CD4-positive, alpha-beta T cell treated with Interferon alpha-2 for 1 hour (primary cell): Measurements from ENCODE around the gene ELOB.
A peak's percentile ranks its signal among the peaks of the same experiment; 100 is the strongest.

Experiments
- DNase-seq, 2 donors: peaks; one replicate each; pipeline ENCODE4 v3.0.0-alpha.2; 2020 to 2022

ELOB gene

DNA sequence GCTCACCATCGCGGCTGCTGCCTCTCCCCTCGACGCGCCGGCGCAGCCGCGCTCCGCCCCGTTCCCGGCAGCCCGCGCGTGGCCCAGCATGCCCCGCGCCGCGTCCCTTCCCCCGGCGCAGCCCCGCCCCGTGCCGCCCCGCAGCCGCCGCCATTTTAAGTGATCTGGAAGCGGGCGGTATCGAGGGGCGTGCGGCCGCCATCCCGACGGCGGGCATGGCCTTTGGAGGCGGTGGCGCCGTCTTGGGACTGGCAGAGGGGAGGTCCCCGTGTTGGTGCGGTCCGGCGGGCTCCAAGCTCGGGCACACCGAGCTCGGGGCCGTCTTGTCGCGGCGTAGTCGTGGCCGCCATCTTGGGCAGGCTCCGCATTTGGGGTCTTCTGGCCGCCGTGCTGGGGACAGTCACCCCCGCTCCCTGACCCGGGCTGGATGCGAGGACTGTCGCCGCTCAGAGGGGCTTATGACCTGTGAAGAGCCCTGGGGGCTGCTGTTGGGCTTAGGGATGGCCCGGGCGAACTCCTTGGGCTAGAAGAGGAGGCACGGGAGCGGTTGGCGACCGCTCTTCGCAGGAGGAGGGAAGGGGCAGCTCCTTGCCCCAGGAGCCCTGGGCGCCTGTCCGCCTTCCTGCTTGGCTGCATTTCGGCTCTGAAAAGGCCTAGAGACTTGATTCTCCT, at the start of gene ELOB:
Gene ELOB, minus strand, starts transcription at position 50 of the 672 bp plus-strand sequence. Its CDS starts 41 bp downstream, at position 9.
- DNase-seq, result peak; percentile 87 to 92

DNA sequence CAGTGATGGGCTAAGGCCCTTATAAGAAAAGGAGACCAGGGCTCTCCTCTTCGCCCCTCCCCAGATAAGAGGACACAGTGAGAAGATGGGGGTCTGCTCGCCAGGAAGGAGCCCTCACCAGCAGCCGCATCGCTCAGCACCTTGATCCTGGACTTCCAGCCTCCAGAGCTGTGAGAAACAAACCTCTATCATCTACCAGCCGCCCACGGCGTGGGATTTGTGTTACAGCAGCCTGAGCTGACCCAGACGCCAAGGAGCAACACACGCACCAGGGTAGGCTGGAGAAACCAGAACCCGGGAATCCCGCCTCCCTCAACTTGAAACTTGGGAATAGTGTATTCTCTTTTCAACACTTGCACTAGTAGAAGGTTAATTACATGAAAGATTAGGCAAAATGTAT, 48.8 kb upstream of the ELOB start:
- DNase-seq, result no peak

DNA sequence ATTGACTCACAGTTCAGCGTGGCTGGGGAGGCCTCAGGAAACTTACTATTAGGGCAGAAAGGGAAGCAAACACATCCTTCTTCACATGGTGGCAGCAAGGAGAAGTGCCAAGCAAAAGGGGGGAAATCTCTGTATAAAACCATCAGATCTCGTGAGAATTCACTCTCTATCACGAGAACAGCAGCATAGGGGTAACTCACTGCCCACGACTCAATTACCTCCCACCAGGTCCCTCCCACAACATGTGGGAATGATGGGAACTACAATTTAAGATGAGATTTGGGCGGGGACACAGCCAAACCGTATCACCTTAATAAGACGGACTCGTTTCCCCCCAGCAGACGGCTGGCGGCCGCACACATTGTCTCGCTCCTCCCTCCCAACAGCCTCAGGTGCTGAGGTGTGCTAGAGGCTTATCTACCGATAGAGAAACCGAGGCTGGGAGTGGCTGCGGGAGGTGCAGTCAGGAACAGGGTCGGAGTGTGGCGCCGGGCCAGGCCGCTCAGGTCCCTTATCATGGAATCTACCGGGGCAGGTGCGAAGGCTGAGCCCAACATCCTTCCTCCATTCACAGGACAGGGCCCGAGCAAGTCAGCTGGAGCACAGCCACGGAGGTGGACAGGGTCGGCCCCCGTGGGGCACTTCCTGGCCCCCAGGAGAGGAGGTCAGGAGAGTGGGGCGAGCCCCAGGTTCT, 48.1 kb upstream of the ELOB start:
- no peak for DNase-seq

DNA sequence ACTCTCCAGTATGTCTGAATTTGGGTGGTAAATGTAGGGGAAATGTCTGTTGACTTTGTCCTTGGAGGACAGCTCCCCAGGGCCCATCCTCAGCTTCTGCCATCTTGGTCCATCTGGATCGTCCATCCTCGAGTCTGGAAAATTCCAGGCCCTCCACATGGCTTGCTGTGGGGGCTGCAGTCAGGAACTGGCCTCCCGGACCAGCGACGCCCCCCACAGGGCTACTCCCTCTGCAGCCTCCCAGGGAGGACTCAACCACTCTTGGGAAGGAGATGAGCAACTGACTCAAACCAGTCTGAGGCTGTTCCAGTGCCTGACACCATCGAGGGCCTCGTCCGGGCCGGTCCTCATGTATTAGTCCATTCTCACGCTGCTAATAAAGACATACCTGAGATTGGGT, 47.5 kb upstream of the ELOB start:
- DNase-seq, result no peak

DNA sequence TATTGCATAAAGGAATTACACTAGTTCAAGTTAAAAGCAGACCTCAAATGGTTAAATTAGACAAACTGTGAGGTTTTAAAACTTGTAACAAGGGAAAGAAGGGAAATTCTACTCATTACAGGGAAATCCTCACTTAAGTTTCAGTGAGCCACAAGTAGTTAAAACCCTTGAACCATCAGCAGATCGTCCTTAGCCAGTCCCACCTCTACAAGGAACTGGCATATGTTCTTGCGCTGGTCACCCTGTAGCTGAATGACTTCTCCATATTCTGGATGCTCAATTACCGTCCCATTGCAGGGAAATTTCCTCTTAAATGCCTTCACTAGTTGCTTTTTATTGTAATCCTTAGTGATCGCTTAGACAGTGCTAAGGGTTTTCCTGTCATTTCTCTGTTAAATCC, 45.4 kb upstream of the ELOB start:
- DNase-seq, result no peak

DNA sequence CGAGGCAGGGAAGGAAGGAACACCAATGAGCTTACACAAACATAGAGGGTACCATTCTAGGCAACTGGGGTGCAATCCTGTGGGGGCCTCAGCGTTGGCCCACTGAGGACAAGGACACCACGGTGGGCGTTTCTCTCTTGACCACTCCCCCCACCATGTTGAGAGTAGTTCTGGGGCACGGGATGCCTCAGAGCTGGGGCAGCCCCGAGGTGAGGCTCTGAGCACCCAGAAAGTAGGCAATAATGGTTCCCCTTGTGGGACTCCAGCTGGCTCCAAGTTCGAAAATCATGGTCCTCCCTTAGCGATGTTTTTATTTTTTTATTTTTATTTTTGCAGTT, 45.0 kb upstream of the ELOB start:
- DNase-seq, result no peak

DNA sequence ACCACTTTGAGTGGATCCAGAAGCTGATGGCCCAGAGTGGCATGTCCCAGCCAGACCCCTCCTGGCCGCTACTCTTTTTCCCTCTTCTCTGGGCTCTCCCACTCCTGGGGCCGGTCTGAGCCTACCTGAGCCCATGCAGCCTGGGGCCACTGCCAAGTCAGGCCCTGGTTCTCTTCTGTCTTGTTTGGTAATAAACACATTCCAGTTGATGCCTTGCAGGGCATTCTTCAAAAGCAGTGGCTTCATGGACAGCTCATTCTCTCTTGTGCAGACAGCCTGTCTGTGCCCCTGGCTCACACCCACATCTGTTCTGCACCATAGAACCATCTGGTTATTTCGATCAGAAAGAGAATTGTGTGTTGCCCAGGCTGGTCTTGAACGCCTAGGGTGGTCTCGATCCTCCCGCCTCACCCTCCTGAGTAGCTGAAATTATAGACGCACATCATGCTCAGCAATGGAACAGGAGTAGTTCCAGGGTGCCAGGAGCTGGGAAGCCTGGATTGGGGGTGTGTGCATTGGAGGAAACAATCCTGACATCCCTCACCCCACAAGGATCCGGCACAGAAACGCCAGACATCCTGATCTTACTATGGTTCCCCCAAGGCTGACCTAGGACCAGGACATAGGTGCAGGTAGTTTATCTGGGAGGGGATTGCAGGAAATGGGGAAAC, 44.5 kb upstream of the ELOB start:
- DNase-seq, result no peak

DNA sequence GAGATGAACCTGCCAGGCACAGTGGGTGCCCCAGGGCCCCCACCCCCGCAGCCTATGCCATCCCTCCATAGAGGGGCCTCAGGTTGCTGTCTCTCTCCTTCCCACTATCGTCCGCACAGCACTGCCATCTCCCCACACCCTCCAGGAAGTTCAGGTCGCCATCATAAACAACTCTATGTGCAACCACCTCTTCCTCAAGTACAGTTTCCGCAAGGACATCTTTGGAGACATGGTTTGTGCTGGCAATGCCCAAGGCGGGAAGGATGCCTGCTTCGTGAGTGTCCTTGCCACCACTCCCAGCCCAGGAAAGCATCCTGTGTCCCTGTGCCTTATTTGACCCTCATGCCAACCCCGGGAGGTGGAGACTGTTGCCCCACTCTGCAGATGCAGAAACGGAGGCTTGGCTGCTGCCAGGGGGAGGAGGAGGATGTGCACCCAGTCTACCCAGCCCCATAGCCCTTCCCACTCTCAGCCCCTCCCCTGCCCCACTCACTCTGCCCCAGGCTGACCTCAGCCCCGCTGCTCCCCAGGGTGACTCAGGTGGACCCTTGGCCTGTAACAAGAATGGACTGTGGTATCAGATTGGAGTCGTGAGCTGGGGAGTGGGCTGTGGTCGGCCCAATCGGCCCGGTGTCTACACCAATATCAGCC, 43.9 kb upstream of the ELOB start:
- DNase-seq, result no peak

DNA sequence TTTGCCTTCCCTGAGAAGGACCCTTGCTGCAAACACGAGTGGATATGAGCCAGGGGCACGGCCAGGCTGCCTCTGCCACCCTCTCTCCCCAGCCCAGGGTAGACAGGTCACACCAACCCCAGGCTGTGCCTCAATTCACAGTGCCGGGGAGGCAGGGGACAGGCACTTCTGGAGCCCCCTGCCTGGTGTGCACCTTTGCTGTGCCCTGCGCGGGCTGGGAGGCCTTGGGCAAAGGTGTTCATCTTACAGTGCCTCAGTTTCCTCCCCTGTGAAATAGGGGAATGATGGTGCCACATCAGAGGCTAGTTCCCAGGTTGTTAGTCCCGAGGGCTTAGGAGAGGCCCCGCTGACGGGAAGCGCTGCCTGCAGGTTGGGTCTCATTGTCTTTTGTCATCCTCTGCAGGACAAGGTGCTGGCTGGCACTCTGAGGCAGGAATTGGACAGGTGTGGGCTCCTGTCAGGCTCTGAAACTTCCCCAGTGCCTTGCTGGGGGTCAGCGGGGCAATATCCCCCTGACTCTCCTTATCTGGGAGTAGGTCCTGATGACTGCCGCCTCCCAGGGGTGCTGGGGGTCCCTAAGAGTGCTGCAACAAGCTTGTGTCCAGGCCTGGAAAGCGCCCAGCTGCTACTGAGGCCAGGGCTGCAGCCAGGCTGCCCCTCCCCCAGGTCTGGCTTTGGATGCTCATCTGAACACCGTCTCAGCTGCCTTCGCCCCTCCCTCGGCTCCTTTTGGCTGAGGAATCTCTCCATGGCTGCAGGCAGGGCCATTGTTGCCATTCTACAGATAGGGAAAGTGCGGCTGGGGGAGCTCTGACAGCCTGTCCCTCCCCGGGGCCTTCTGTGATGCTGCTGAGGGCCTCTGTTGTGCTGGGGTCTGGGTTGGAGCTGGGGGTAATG, 43.1 kb upstream of the ELOB start:
- no peak for DNase-seq

DNA sequence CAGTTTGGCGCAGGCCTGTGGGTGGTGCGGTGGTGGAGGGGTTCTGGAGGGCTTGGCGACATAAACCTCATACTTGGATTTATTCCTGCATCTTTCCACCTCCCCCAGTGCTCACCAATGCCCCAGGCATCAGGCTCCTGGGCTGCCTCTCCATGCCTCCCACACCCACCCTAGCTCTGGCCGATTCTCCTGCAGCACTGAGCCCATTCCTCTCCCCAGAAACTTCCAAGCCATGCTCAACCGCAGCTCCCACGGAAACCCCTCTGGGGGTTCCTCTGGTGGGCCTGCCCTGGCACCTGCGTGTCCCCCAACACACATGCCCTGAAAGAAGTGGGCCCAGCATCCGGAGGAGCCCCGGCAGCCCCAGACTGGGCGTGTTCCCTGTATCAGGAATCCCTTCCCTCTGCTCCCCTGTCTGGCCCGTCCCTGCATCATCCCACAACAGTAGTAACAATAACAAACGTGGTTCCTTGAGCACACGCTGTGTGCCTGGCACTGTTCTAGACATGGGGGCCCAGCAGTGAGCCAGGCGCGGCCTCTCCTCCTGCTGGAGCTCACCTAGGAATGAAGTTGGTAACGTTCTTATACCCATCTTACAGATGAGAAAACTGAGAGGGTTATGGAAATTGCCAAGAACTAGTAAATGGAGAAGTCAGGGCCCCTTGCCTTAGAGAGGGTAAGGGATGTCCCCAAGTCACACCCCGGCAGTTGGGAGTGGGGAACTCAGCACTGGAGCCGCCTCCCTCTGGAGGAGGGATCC, 42.3 kb upstream of the ELOB start:
- no peak for DNase-seq

DNA sequence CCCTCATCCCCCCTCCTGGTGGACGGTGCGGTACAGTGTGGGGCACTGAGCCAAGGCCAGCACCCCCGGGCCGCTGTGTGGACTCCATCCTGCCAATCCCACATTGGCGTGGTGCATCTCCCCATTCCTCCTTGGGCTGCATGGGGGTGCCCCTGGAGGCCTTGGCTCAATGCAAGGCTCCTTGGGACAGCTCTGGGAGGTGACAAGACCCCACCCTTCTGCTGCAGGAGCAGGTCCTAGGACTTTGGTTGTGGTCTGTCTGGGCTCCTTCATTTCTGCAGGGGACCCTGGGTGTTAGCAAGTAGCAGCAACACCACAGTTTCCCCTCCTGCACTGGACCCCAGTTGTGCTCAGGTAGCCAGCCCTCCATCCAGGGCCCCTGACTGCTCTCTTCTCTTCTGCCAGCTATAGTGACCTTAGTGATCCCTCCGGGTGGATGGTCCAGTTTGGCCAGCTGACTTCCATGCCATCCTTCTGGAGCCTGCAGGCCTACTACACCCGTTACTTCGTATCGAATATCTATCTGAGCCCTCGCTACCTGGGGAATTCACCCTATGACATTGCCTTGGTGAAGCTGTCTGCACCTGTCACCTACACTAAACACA, 41.3 kb upstream of the ELOB start:
- DNase-seq, result no peak

DNA sequence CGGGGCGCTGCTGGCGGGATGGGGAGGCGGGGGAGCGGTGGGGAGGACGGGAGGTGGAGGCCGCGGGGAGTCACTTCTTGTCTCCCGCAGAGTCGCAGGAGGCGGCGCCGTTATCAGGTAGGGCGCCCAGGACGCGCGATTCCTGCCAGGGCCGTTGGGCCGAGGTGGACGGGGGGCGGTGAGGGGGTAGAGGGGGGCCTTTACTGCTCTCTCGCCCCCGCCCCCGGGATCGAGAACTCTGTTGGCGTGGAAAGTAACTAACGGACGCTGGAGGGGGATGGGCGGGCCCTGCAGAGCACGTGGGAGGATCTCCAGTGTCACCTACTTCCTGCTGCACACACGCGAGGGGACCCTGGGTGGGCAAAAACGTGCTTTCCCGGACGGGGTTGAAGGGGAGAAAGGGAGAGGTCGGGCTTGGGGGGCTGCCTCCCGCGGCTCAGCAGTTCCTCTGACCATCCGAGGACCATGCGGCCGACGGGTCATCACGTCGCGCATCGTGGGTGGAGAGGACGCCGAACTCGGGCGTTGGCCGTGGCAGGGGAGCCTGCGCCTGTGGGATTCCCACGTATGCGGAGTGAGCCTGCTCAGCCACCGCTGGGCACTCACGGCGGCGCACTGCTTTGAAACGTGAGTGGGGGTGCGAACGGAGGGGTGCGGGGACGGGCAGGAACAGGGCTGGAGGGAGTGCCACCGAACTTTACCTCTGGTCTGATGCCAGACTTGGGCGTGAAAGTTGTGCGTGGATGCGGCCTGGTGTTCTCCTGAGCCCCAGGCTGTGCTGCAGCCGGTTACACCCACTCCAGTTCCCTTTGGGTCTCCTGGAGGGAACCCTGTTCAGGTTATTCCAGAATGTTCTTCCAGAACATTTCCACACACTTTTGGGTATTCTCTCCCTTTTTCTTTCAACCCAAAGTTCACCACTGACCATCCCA, 40.5 kb upstream of the ELOB start:
- no peak for DNase-seq

DNA sequence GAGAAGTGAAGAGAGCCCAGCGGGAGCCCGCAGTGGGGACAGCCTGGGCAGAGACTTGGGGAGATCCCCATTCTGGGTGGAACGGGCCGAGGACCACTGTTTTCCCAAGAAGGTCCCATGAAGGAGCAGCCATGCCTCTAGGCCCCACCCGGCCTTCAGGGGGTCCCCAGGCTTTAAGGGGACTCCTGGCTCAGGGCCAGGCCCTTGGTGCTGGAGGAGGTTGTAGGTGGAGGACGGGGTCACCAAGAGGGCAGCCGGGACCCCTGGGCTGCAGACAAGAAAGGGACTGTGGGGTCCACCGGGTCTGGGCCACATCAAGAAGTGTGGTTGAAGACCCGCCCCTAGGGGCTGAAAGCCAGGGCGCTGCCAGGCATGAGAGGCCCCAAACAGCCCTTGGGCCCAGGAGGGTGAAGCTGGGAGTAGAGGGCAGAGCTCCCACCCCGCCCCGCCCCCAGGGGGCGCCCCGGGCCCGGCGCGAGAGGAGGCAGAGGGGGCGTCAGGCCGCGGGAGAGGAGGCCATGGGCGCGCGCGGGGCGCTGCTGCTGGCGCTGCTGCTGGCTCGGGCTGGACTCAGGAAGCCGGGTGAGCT, 39.8 kb upstream of the ELOB start, which contains the start of gene PRSS21:
Gene PRSS21, plus strand, starts transcription at position 487 of the 589 bp plus-strand sequence. Its CDS starts 32 bp downstream, at position 519.
- peak; percentile 42 to 45 for DNase-seq

DNA sequence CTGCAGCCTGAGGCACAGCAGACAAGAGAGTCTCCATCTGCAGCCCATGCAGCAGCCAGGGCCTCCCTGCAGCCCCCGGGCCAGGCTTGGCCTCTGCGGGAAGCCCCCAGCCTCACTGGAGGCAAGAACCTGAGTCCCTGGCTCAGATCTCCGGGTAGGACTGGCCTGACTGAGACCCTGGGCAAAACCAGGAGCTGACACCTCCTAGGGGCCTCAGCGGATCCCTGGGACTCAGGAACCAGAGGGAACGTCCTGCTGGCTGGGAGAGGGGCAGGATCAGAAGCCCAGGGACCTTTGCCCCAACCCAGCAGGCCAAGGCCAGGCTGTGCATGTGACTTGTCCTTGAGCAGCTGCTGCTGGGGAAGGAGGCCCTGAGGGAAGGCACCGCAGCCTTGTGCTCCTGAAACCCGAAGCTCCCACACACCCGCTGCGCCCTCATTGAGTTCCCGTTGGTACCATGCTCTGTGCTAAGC, 38.3 kb upstream of the ELOB start:
- no peak for DNase-seq

DNA sequence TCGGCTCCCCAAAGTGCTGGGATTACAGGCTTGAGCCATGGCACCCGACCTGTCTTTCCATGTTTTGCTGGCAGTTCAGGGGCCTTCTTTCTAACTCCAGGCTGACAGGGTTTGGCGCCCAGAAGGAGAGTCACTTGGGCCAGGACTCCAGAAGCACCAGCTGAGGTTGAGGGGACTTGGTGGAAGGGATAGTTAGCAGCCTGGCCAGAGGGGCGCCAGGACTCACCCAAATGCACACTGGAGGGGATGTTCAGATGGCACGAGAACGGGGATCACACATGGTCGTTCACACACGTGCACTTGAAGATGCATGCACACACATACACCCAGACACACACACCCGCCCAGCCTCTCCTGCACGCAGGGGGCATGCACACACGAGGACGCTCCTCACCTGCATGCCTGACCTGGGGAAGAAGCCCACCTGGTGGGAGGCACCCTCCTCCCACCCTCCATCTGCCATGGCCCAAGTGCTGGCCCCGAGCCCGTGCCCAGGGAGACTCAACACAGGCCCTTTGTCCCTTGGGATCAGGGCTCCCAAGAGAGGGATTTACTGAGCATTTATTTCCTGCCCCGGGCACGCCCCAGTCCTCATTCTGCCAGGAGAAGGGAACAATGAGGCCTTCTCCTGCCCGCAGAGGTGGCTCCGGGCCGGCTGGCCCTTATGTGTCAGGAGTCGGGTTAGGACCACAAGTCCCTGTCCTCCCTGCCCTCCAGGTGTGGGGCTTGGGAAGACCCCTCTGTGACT, 37.6 kb upstream of the ELOB start:
- DNase-seq, result no peak

DNA sequence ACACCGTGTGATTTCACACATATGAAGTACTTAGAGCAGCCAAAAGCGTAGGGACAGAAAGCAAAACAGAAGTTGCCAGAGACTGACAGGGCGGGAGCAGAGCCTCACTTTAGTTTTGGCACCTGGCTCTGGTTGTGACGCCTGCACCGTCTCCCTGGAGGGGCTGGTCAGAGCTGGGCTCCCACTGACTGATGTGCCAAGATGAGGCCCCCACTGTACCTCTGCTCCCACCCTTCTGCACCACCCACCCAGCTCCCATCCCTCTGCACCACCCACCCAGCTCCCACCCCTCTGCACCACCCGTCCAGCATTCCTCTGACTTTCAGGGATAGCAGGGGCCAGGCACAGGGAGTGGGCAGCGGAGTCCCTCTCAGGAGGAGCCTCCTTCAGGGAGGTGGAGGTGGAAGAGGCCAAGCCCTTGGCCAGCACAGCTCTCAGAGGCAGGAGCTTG, 36.7 kb upstream of the ELOB start:
- DNase-seq, result no peak

DNA sequence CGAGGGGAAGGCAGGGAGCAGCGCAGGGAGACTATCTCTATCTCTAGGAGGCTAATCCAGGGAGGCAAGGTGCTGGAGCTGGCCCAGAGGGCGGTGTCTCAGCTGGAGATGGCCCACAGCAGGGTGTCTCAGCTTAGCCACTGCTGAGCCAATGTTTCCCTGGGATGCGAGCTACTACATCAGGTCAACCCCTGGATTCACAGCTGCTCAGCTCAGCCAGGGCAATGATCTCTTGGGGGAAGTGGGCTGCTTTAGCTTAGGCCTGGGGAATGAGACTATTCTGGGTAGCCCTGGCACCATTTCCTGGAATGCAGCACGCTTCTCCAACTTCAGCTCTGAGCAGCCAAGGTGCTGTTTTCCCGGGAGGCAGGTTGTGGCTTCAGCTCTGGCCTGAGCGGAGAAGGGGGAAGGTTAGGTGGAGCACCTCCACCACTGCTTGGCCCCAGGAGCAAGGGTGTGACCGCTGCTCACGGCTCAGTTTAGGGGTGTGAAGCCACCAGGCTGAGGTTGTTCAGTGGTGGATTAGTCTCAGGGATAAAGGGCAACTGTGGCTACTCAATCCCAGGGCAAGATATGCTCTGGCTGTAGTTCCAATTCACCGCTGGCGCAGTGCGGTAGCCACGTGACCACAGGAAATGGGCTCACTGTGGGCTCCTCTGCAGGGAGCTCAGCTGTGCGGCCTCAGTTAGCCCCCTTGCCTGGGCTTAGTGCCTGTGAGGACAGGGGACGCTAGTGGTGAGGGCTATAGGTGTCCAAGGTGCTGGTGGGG, 34.8 kb upstream of the ELOB start:
- DNase-seq, result no peak

DNA sequence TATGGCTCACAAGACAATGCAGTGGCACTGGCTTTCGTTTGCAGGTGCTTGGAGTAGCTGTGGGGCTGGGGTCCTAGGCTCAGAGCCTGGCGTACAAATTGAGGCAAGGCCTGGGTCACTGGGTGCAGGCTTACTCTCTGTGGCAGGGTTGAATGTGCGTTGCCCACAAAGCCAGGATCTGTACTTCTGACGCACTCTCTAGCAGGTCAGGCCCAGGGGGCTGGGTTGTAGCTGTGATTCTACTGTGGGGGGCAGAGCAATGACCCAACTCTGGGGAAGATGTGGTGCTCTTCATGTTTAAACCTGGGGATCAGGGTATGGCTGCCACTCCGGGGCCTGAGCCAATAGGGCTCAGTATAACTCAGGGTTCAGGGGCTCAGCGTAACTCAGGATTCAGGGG, 33.6 kb upstream of the ELOB start:
- DNase-seq, result no peak
